ENCODE results near the gene PLEKHO2. TPM values are rescaled to one million over a fixed set of nuclear protein-coding genes. Genes with fewer than 3 reads are reported as not detected.

The PLEKHO2 gene
- total RNA-seq, 1 donor from 2014 or later: 18.0 TPM

GRCh38 chr15:64847448-64847847 lies 5.7 kb downstream of the PLEKHO2 start:
- no peak for DNase-seq

GRCh38 chr15:64847876-64848716 lies 6.4 kb downstream of the PLEKHO2 start:
- Mint-ChIP-seq H3K9me3 (ENCODE audit: unreplicated experiment) (peaks cover 10% of the 10 kb centered on the region), H3K27ac (ENCODE audit: unreplicated experiment) (peak overlapping the region; percentile 49), H3K27me3 (ENCODE audit: unreplicated experiment) (no peaks in the 10 kb centered on the region), H3K4me1 (ENCODE audit: low read depth, unreplicated experiment) (peaks cover 19% of the 10 kb centered on the region), H3K4me3 (ENCODE audit: unreplicated experiment) (peak overlapping the region; percentile 14), H3K36me3 (ENCODE audit: unreplicated experiment) (no peaks in the 10 kb centered on the region)
- DNase-seq: no peak
- TF ChIP-seq CTCF (IDR thresholded peaks at IDR 0.05; ENCODE audit: partially characterized antibody, unreplicated experiment): no peak

More at GRCh38 chr15:64847448-64847847, 5.7 kb downstream of the PLEKHO2 start:
- TF ChIP-seq CTCF (IDR thresholded peaks at IDR 0.05; ENCODE audit: partially characterized antibody, unreplicated experiment): no peak
- no peaks in the 10 kb centered on the region for H3K36me3 Mint-ChIP-seq (ENCODE audit: unreplicated experiment)
- peaks cover under 1% of the 10 kb centered on the region for H3K27me3 Mint-ChIP-seq (ENCODE audit: unreplicated experiment)
- peaks cover 21% of the 10 kb centered on the region for H3K4me1 Mint-ChIP-seq (ENCODE audit: low read depth, unreplicated experiment)
- peaks cover 10% of the 10 kb centered on the region for H3K9me3 Mint-ChIP-seq (ENCODE audit: unreplicated experiment)
- no peak overlapping the region for H3K4me3 Mint-ChIP-seq (ENCODE audit: unreplicated experiment)
- H3K27ac Mint-ChIP-seq (ENCODE audit: unreplicated experiment): no peak overlapping the region

- no peak for DNase-seq
- no peak overlapping the region for H3K4me3 Mint-ChIP-seq (ENCODE audit: unreplicated experiment)
- TF ChIP-seq CTCF (IDR thresholded peaks at IDR 0.05; ENCODE audit: partially characterized antibody, unreplicated experiment): no peak
- peaks cover 12% of the 10 kb centered on the region for H3K4me1 Mint-ChIP-seq (ENCODE audit: low read depth, unreplicated experiment)
- H3K27ac Mint-ChIP-seq (ENCODE audit: unreplicated experiment): no peak overlapping the region
- H3K27me3 Mint-ChIP-seq (ENCODE audit: unreplicated experiment): peaks cover 2% of the 10 kb centered on the region
- H3K36me3 Mint-ChIP-seq (ENCODE audit: unreplicated experiment): no peaks in the 10 kb centered on the region
- peaks cover 6% of the 10 kb centered on the region for H3K9me3 Mint-ChIP-seq (ENCODE audit: unreplicated experiment)
Observed at GRCh38 chr15:64850778-64851502, 9.2 kb downstream of the PLEKHO2 start.

- no peak for TF ChIP-seq CTCF (IDR thresholded peaks at IDR 0.05; ENCODE audit: partially characterized antibody, unreplicated experiment)
- no peak overlapping the region for H3K27ac Mint-ChIP-seq (ENCODE audit: unreplicated experiment)
- no peak overlapping the region for H3K4me3 Mint-ChIP-seq (ENCODE audit: unreplicated experiment)
- peaks cover 4% of the 10 kb centered on the region for H3K9me3 Mint-ChIP-seq (ENCODE audit: unreplicated experiment)
- no peak for DNase-seq
- peaks cover 16% of the 10 kb centered on the region for H3K4me1 Mint-ChIP-seq (ENCODE audit: low read depth, unreplicated experiment)
- H3K27me3 Mint-ChIP-seq (ENCODE audit: unreplicated experiment): peaks cover 2% of the 10 kb centered on the region
- no peaks in the 10 kb centered on the region for H3K36me3 Mint-ChIP-seq (ENCODE audit: unreplicated experiment)
Observed at GRCh38 chr15:64851503-64851840, 9.8 kb downstream of the PLEKHO2 start.

GRCh38 chr15:64854041-64854440 lies 12.3 kb downstream of the PLEKHO2 start:
- Mint-ChIP-seq H3K27ac (ENCODE audit: unreplicated experiment) (no peak overlapping the region), H3K4me3 (ENCODE audit: unreplicated experiment) (no peak overlapping the region), H3K9me3 (ENCODE audit: unreplicated experiment) (peaks cover 1% of the 10 kb centered on the region), H3K27me3 (ENCODE audit: unreplicated experiment) (peaks cover 4% of the 10 kb centered on the region), H3K4me1 (ENCODE audit: low read depth, unreplicated experiment) (peaks cover 14% of the 10 kb centered on the region), H3K36me3 (ENCODE audit: unreplicated experiment) (no peaks in the 10 kb centered on the region)
- no peak for TF ChIP-seq CTCF (IDR thresholded peaks at IDR 0.05; ENCODE audit: partially characterized antibody, unreplicated experiment)
- no peak for DNase-seq
